Suppressor macrophage (primary cell): Measurements from ENCODE around the gene SPHK1.
A peak's percentile ranks its signal among the peaks of the same experiment; 100 is the strongest.

Experiments
- DNase-seq, 4 experiments: peaks; one replicate each; pipeline ENCODE4 v3.0.0-alpha.2; 2020 to 2022

The SPHK1 gene

DNA sequence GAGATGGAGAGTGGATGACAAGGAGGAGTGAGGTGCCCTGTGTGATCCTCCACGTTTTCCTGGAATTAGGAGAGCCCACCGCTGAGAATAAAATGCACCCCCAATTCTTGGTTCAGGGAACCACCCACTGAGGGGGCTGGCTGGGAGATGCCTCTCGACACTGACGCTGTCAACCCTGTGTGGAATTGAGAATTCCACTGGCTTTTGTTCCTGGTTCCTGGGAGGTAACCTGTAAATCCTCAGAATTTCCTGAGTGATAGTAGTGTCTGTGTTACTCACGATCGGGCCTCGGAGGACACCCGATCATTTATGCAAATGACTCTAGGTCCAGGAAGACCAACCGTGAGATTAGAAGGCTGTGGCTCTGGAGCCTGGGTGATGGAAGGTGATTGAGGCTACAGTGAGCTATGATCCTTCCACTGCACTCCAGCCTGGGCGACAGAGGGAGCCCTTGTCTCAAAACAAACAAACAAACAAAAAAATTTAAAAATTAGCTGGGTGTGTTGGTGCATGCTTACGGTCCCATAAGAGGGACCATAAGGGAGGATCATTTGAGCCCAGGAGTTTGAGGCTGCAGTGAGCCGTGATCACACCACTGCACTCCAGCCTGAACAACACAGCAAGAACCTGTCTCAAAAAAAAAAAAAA, 19.0 kb upstream of the SPHK1 start:
- peak in 3 of 4 experiments; percentile 39 to 49 (median 42) for DNase-seq

DNA sequence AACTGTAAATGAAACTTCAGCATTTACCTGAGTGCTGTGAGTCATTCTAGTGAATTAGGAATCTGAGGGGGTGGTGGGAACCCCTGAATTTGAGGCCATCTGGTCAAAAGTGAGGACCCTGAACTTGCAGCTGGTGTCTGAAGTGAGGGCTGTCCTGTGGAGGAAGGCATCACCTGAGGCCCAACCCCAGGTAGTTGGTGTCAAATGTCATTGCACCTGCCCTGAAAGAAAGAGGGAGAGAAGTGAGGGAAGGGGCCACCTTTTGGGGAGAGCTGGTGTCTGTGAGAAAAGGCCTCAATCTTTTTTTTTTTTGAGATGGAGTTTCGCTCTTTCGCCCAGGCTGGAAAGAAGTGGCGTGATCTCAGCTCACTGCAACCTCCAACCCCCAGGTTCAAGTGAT, 18.2 kb upstream of the SPHK1 start:
- DNase-seq, result no peak

- DNase-seq, result no peak
Measured at GRCh38 chr17:76367642-76368041, 16.8 kb upstream of the SPHK1 start.

GRCh38 chr17:76368545-76368944, 15.9 kb upstream of the SPHK1 start:
- no peak for DNase-seq

DNA sequence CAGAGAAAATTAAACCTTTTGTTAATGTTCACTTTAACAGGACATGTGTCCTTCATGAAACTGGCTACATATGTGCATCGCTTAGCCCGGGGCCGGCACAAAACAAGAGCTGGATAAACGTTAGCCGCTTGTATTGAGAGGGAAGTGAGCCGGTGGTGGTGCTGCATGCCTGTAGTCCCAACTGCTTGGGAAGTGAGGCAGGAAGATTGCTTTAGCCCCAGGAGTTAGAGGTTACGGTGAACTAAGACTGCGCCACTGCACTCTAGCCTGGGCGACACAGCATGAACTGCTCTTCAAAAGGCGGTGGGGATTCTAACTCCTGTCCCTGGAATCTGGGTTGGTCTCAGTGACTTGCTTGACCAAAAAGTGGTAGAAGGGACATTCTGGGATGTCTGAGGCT, 15.0 kb upstream of the SPHK1 start:
- no peak for DNase-seq

- DNase-seq, result no peak
Measured at GRCh38 chr17:76369804-76370203, 14.6 kb upstream of the SPHK1 start.

DNA sequence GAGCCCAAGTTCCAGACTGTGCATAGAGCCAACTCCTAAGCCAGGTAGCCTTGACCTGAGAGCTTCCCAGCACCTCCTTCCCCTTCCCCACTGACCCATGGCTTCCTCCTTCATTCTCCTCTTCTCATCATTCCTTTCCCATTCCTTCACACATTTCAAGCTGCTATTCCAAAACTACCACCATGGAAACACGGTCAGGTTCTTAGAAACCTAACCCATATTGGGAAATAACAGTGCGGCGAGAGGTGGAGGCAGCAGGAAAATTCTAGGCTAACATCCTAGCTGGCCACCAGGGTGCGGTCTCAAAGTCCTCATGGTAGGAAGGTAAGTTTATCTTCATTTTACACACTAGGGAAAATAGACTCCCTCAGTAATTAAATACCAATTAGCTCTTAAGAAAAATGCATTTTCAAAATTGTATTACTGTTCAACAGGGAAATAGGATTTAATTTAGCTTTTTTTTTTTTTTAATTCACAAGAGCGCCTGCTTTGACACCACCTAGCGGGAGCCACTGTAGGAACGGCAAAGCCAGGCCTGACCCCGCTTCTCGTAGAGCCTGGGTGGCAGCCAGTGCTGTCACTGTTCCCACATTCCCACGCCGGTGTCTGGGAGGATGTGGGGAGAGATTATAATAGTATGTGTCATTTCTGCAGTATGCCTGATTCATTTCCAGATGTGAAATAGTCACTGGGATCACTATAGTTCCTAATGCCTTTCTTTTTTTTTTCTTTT, 14.0 kb upstream of the SPHK1 start:
- DNase-seq, result peak in 3 of 4 experiments; percentile 37 to 43 (median 40)

DNA sequence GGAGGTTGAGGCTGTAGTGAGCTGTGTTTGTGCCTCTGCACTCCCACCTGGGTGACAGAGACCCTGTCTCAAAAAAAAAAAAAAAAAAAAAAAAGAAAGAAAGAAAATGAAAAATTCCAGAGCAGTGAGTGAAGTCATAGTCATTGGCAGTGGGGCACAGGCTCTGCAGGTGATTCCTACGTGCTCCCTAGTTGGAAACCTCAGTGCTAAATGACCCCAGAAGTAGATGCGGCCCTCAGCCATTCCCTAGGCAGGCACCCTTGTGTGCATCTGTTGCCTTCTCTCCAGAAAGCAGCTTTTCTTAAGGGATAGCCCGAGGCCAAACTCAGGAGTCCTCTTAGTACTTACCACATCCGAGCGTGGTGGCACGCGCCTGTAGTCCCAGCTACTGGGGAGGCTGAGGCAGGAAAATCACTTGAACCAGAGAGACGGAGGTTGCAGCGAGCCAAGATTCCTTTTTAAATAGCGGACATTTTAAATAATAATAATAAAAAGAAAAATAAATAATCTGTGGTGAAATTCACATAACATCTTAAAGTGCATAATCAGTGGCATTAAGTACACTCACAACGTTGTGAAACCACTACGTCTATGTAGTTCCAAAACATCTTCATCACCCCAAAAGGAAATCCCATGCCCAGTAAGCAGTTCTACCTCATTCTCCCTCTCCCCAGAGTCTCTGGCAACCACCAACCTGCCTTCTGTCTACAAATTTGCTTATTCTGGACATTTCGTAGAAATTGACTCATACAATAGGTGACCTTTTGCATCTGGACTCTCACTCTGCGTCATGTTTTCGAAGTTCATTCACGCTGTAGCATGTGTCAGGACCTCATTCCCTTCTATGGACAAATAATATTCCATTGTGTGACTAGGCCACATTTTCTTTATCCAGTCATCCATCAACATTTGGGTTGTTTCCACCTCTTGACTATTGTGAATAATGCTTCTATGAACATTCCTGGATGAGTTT, 12.5 kb upstream of the SPHK1 start:
- no peak for DNase-seq

DNA sequence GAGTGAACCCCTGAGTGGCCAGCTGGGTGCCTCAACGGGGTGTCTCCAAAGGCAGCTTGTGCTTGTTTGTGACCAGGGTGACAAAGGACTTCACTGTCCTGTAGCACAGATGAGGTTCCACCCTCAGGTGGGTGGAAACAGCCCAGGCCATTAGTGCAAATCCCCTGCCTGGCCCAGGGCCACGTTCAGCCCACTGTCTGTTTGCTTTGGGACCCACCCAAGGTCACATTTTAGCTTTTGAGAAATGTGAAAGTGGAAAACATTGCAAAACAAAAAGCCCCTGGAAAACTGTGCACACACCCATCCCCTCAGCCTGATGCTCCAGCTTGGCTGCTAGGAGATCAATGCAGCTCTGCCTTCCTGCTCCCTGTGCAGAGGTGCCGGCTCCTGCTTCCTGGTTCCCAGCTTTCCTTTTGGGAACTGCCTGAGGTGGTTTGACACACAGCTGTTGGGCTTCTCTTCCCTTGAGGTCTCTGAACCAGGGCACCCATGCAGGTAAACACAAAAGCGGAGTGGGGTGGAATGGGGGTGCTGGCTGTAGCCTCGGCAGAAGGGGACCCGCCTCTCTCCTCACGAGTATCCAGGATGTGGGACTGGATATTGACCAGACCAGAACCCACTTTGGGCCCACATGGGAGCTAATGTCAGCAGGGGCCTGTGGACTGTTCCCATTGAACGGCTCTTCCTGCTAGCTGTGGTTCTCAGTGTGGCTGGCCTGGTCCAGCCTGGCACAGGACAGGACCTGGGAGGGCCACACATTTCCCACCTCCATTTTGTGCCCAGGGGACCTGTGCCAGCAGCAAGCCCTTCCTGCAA, 7.9 kb upstream of the SPHK1 start:
- no peak for DNase-seq

- no peak for DNase-seq
Measured at GRCh38 chr17:76378548-76379274, 5.7 kb upstream of the SPHK1 start.

GRCh38 chr17:76379275-76379641, 5.2 kb upstream of the SPHK1 start:
- DNase-seq, result no peak

- DNase-seq, result no peak
Measured at GRCh38 chr17:76379646-76380376, 4.6 kb upstream of the SPHK1 start.

GRCh38 chr17:76381633-76382350, 2.6 kb upstream of the SPHK1 start:
- DNase-seq, result peak; percentile 83 to 91 (median 90)

- DNase-seq, result peak; percentile 32 to 65 (median 50)
Measured at GRCh38 chr17:76382351-76382802, 2.0 kb upstream of the SPHK1 start.

DNA sequence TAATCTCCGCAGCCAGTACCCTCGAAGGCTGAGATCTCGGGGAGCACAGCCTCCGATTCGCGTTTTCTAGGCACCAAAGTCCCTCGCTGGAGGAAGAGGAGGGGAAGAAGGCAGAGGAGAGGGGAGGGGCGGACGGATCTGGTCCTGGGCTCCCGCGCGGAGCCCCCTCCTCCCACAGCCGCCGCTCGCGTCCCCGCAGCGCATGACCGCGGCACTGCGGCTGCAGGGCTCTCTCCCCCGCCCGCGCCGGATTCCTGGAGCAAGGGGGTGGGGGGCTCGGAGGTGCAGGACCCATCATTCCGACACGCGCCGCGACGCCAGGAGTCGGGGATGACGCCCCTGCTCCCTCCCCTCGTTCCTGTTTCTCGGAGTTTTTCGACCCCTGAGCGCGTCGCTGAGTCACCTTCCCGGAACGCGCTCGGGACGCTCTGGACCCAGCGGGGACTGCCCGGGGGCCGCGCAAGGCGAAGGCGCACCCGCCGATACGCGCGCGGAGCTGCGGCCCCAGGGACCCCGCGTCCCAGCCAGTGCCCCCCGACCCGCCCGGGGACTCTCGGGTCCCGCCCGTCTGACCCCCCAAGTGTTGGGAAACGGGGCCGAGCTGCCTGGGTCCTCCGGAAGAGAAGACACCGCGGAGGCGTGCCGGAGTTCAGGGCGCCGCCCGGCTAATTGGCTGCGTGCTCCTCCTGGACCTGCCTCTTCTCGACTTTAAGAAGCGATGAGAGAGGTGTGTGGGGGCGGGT, 1.4 kb upstream of the SPHK1 start:
- peak; percentile 55 to 73 (median 71) for DNase-seq

DNA sequence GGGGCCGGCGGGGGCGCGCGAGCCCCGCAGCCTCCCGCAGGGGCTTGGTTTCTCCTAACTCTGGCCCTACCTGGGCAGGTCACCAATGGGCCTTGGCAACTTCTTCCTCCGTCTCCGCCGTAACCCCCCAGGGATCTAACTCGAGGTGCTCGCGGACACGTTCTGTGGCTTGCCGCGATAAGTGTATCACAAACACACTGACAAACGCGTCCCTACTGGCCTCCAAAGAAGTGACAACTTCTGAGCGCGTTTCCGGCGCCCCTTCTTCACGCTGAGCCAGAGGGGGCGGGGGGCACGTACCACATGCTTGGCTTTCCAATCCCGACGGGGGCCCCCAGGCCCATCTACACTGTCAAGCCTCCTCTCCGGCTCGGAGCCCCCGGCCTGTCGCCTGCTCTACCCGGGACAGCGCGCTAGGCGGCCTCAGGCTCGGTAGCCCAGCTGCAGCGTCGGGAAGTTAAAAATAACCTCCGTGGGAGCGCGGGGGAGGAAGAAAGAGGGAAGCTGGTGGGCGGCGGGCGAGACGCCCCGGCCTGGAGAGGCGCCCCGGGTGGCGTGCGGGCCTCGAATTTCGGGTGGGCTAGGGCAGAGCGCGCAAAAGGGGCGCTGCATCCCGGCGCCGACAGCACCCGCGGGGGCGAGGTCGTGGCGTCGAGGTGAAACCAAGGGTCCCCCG, 725 bp upstream of the SPHK1 start:
- DNase-seq, result peak; percentile 62 to 85 (median 80)

DNA sequence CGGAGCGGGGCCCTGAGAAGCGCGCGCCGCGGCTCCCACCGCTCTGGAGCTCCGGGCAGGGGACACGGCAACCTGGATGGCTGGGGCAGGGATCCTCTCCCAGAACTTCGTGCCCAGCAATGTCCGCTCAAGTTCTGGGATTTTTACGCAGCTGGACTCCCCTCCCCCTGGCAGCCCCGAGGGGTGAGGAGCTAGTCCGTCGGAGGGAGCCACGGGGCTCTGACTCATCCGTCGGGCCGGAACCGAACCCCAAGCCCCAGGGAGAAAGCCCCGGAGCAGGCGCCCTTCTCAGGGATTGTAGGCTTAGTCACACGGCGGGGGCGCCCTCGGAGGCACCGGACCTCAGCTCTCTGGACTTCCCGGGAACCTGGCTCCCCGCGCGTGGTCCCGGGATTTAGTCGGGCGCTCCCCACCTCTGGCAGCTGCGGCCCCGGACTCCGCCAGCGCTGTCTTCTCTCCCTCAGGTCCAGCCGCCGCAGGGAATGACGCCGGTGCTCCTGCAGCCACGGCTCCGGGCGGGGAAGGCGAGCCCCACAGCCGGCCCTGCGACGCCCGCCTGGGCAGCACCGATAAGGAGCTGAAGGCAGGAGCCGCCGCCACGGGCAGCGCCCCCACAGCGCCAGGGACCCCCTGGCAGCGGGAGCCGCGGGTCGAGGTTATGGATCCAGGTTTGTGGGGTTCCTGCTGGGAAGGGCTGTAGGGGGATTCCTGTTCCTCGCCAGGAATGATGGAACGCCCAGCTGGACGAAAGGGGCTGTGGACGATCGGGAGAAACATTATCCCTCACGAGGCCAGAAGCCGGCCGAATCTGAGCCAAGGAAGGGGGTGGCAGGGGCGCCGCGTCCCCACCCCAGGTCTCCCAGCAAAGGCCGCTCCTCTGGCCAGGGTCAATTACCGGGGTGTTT, 830 bp downstream of the SPHK1 start:
- peak; percentile 83 to 93 (median 86) for DNase-seq
